NCI-H526 (cell line): Measurements from ENCODE around the gene EMILIN1.
"Not testable (repeated sequence)": the region's sequence is repeated elsewhere in the genome, so short reads cannot be mapped to it uniquely, and the experiment has no call there.

Experiments used
- DNase-seq, 2 experiments: peaks; one replicate each; lab custom pipeline; 2025; lab: John Stamatoyannopoulos, UW

Gene EMILIN1

DNA sequence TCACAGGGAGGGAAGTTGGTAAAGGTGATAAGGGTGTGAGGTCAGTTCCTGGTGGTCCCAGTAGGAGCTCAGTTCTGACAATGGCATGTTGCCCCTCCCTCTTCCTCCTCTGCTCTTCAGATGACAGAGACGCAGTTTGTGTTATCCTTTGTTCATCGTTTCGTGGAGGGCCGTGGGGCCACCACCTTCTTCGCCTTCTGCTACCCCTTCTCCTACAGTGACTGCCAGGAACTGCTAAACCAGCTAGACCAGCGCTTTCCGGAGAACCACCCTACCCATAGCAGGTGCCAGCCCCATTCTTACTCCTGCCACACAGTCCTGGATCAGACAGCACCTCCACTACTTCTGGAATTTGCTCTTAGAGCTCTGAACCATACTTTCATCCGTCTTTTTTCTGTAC lies 24.6 kb upstream of the EMILIN1 start:
- DNase-seq, result no peak

DNA sequence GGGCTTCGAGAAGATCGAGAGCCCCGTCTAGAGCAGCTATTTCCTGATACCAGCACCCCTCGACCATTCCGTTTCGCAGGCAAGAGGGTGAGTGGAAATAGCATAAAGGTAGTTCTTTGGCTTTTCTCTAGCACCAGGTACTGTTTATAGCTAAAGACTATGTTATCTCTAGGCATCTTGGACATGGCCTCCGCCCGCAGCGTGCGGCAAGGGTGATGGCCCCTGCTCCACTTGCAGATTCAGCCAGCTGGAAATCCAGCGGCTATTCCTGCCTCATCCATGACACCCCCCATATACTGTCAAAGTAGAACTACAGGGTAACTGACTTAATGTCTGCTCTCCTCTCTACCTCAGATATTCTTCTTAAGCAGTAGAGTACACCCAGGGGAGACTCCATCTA lies 23.7 kb upstream of the EMILIN1 start:
- DNase-seq, result no peak

DNA sequence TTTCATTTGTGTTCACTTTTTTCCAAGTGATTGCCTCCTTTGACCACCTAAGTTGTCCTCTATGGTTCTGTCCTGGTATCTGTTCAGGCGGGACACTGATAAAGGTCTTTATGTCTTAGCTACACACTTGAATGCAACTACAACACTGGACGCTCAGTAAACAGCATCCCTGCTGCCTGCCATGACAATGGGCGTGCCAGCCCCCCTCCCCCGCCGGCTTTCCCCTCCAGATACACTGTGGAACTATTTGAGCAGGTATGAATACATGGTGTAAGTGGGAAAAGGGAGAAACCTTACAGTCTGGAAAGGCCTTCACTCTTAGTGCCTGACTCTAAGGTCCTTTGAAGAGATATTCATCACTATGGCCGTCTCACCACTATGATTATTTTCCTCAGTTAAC lies 21.2 kb upstream of the EMILIN1 start:
- DNase-seq, result no peak

DNA sequence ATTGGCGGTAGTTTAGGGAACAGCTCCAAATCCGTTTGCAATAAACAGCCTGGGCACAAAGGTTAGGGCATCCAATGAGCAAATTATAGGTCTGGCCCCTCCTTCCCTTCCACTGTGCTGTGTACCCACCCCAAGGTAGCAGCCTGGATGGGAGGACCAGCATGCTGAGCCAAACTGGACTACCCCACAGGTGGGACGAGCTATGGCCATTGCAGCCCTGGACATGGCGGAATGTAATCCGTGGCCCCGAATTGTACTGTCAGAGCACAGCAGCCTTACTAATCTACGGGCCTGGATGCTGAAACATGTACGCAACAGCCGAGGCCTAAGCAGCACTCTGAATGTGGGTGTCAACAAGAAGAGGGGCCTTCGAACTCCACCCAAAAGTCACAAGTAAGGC lies 20.2 kb upstream of the EMILIN1 start:
- no peak for DNase-seq

DNA sequence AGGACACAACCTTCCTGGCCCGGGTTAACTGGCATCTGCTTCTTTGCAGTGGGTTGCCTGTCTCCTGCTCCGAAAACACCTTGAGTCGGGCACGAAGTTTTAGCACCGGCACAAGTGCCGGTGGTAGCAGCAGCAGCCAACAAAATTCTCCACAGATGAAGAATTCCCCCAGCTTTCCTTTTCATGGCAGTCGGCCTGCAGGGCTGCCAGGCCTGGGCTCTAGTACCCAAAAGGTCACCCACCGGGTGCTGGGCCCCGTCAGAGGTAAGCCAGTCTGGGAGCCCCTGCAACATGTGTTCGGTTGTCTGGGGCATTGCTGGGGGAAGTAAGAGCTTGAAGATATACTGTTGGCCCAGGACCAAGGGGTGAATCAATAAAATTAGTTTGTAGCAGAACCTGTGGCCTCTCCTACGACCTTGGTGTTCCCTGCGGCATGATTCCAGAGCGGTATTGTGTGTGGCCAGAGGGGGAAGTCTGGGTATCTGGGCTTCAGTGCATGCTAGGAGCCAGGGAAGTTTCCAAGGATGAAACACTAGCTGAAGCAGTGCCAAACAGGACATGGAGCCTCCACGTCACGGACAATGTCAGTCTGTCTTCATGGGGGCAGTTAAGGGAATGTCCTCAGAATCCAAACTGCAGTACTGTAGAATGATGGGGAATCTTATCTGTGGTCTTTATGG lies 19.1 kb upstream of the EMILIN1 start:
- DNase-seq, result no peak

DNA sequence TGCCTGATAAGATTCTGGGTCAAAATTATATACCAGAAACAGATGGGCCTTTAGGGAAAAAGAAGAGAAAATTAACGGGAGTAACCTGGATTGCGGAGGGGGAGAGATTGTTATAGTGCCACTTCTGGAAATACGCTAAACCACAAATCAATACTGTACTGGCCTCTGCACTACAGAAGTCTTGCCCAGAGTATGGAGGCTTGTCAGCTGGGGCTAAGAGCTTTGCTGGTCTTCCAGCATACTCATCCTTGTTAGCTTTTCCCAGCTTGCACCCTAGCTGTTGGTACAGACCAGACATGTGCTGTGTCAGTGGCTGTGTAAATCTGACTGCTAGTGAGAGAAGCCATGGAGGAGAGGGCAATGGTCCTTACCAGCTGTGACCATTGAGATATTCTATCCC lies 18.1 kb upstream of the EMILIN1 start:
- no peak for DNase-seq

DNA sequence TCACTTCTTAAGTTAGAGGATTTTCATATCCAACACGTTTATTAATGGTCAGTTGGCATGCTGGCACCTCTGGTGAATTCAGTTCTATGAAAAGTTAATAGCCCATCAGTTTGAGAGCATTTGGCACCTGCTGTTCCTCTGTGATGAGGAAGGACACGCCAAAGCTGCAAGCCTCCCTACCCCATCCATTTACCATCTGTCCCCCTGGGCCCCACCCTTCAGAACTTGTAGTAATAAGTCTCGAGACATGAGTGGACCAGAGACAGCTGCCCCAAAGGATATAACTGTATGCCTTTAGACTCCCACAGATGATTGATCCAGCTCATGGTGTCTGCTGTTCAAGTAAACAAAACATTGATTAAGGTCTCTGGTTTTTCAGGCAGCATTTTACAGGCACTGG lies 13.3 kb upstream of the EMILIN1 start:
- no peak for DNase-seq

DNA sequence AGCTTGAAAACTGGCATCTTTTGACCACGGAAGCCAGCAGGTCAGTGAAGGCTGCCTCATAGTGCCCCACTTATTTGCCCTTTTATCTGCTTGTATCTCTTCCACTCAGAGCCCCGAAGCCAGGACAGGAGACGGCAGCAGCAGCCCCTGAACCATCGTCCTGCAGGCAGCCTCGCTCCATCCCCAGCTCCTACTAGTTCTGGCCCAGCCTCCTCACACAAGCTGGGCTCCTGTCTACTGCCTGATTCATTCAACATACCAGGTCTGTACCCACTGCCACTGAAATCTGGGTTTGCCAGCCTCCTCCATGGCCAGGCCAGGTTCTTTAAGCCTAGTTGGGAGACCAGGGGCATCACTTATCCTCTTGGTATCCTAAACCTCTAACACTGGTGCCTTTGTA lies 11.0 kb upstream of the EMILIN1 start:
- no peak for DNase-seq

DNA sequence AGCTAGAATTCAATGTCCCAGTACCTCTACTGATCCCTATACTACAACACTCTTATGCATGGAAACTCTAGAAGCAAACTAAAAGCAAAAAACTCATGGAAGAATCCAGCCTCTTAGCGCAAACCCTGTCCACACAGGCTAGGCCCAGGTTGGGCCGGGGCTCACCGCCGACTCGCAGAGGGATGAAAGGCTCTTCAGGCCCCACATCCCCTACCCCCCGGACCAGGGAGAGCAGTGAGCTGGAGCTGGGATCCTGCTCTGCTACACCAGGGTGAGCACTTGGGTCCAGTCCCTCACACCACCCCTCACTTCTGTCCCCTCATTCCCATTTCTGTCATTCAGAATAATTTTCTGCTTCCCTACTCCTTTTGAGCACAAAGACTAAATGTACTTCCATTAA lies 9.0 kb upstream of the EMILIN1 start:
- no peak for DNase-seq

DNA sequence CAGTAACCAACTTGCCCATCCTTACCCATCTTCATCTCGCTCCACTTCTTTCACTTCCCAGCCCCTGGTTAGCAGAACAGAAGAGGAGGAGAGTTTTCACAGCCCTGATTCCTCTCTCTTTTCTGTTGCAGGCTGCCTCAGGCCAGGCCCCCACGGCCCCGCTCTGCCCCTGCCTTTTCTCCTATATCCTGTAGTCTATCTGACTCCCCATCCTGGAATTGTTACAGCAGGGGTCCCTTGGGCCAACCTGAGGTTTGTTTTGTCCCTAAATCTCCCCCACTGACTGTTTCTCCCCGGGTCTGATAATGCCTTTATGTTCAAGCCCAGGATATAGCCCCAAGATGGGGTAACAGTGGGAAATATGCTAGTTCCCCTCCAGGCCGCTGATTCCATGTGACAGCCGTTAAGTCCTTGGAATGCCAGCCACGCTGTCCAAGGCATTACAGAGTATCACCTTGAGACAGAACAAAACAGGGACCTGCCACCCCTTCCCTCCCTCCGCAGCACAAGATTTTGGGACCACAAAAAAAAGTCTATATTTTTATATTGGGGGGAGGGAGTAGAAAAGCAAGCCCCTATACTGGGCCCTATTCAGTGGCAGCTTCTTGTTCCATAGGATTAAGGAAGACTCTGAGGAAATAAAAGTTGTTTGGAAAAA lies 8.3 kb upstream of the EMILIN1 start:
- no peak for DNase-seq

DNA sequence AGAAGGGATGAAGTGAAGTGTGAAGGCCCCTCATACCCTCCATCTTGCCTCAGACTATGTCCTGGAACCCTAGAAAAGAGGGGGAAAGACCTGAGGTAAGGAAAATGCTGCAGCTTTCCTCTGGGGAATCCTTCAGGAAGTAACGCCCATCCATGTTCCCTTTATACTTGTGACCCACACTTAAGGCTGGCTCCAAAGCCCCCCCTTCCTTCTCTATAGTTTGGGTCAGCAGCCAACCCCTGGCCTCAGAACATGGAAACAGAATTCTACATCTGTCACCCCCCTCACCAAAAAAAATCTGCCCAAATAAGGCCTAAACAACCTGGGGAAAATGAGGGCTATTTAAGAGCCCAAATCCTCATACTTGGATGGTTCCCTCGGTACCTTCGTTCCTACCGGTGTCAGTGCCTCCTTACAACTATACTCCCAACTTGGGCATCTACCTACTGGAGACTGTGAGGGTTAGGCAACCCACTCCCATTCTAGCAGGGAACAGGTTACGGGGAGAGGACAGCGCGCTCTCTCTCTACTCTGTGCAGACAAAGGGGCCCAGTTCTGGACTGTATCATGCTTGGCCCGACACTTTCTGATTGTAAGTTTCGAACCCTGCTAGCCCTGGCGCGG lies 7.7 kb upstream of the EMILIN1 start:
- DNase-seq, result no peak

DNA sequence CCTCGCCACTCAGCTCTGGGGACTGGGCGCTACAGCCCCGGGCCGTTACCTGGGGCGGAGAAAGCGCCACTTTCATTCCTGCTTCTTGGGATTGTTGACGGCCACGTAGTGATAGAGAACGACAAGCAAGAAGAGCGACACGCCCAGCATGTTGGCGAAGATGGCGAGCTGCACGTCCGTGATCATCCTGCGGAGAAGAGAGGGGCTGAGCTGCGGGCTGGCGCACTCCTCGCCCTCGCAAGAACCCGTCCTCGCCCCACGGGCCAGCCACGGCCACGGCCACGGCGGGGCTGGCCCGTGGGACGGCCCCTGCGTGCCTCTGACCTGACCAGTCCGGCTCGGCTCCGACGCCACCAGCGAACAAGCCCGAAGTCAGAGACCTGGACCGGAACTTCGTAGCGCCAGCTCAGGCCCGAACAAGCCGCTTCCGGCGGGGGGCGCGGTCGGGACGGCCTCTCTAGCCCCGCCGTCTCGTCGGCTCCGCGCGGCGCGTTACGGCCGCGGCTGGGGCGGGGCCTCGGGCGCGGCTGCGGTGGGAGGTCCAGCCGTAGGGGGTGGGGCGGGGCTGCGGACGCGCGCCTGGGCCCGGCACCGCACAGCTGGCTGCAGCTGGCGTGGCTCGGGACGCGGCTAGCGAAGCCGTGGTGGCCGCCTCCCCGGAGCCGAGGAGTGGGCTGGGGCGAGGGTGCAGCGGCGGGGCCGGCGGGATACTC lies 7.0 kb upstream of the EMILIN1 start, which contains the start of gene OST4:
TSS of gene OST4 (minus strand) at position 378 of the 713 bp plus-strand sequence.
- peak; percentile 70 to 96 for DNase-seq

DNA sequence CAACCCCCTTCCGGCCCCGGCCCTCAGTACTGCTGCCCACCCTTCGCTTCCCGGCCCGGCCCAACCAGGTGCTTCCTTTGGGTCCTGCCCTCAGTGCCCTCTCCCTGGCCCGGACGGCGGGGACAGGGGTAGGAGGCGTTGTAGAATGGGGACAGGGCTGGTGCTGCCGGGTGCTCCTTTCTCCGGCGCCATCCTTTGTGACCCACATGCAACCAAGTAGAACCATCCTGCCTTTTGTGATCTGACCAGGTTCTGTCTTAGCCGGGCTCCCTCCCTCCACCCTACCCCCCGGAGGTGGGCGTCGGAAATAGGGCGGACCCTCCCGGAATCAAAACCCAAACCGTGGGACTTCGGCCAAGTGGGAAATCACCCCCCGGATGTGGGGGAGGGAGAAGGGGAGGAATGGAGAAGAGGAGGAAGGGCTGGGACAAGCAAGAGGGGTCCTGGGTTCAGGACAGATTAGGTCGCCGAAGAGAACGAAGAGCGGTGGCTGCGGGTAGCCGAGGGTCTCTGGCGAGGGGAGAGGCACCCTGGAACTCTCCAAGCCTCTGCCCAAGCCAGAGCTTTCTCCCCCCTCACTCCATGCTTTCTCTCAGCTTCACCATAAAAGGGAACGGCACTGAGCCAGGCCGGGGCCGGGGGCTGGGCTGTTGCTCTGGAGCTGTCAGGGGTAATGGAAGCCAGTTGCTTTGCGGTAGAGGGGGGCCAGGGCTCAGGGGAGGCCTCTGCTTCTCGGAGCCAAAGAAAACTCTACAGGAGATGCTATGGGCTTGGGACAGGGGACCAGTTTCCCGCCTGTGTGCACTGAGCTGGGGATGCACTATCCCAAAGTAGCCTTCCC lies 6.2 kb upstream of the EMILIN1 start:
- DNase-seq, result no peak

DNA sequence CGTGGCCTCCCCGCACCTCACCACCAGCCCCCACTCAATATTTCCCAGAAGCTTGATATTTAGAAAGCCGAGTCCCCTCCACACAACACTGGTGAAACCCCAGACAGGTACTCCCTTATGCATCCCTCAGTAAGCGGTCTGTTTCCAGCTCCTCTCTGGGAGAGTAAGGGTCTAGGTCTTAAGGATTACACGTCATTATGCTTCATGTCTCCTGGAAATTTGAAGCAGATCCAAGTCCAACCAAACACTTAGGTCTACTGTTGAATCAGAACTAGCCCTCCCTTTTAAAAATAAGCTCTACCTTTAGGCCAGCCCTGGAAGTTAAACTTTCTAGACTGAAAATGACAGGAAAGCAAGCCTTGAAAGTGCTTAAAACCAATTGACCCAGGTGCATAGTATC lies 5.5 kb upstream of the EMILIN1 start:
- no peak for DNase-seq

DNA sequence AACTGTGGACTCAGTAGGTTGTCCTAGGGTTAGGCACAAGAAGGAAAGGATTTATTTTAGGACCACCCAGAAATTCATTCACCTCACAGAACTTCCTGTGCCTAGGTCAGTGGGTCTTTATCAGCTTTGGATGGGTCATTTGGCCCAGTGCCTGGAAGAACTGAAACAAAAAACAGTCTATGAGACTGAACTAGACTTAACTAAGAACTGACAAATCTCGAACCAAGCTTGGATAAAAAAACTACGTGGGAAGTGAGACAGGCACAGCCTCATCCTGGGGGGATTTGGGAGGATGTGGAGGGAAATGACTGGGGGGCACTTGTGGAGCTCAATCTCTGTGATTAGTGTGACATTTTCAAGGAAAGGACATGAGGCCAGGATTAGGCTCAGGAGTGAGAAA lies 4.6 kb upstream of the EMILIN1 start:
- no peak for DNase-seq

DNA sequence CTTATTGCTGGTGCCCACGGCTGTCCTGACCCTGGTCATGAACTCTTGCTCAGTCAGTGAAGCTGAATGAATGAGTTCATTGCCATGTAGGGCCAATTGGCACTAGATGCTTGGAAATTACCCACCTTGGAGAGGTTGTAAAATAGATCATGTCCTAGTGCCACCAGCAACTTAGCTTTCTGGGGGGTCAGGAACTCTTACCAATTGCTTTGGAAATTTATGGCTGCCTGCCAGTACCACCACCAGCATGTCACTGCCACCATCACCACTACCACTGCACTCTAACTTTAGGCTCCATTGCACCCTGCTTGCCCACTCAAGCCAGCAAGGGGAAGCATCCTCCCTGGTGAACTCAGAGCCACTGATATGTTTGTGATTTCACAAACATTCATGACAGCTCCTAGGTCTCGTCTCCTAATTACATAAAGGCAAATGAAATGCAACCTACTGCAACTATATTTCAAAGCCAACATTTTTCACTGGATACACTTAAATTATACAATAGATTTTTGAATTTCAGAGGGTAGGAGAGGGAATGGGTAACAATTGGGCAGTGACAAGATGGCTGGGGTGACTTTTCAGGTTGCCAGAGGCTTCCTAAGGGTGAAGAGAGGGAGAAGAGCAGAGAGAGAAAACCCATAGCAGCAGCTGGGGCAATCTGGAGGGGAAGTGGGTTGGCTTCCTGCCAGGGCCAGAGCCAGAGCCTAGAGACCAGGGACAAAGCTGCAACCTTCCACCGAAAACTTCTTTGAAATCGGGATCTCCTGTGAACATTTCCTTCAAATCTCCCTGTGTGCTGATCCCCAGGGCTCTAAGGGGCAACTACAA lies 3.5 kb upstream of the EMILIN1 start:
- DNase-seq, result no peak

DNA sequence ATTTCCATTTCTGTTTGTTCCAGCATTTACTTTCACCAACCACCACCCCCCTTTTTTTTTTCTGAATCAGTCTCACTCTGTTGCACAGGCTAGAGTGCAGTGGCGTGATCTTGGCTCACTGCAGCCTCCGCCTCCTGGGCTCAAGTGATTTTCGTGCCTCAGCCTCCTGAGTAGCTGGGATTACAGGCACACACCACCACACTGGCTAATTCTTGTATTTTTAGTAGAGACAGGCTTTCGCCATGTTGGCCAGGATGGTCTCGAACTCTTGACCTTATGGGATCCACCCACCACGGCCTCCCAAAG lies 2.9 kb upstream of the EMILIN1 start:
- not testable (repeated sequence) for DNase-seq

DNA sequence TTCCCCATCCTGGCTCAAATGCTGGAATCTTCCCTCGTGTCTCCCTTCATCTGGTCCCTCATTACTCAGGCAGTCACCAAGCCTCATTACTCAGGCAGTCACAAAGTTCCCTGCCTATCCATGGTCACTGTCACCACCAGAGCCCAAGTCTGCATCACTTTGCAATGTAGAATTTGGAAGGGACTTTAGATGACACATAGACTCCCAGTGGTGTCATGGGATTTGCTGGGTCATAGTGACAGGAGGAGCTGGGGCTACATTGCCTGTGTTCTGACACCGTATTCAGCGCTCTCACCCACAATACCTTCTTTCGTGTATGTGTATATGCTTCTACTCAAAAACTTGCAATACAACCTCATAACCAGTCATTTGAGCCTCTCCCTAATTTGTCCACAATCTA lies 2.1 kb upstream of the EMILIN1 start:
- no peak for DNase-seq

DNA sequence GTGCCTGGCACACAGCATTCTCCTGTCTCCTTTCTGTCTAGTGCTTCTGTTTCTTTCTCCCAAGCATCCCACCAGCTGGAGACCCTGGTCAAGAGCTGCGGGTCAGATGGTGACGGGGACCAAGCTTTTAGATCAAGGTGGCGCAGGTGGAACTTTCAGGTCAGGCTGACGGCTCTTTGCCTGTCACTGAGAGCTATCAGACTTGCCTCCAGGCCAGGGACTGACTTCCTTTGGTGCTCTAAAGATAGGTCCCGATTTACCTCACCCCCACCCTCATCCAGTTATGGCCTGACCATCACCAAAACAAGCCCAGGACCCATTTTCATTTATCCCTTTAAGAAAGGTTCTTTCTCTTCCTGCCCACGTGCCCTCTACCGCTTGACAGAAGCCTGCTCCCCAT lies 1.2 kb upstream of the EMILIN1 start:
- DNase-seq, result no peak

DNA sequence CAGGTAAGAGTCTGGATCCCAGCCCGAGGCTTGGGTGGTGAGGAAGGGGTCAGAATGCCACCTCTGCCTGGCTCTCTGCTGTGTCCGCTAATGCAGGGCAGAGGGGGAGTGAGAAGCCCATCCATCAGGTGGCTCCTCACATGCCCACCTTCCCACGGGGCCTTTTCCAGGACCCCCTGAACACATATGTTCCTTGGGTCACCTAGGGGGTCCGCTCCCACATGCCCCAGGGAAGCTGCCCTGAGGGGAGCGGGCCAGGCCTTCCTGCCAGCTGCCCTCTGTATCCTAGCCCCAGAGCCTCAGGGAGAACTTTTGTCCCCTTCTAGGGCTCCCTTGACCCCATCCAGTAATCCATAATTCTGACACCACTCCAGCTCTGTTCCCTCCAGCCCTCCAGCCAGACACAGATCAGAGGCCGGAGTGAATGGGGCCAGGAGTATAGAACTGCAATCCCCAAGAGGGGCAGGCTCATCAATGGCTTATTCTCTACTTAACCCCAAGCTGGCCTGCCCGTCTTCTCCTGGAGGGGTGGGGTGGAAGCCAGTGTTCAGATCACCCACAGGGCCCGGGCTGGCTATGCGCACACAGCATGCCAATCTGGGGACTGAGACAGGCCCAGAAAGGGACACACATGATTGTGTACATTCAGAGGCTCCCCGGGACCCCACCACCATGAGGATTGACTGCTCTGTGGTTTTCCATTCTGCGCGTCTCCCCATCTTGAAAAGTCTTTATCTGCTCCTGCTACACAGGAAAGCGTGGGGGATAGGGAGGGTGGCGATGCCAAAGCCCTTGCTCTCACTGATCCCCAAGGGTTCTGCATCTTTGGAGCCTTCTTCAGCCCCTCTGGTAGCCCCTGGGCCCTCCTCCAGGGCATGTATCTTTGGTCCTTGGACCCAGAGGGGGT lies 1.1 kb downstream of the EMILIN1 start:
- no peak for DNase-seq
